NCI-H446 treated with DMSO at 0.1 percent for 48 hours (cell line): ENCODE measurements around the gene PTGER2.

Experiments used
- DNase-seq: peaks from one replicate; lab custom pipeline; 2025; lab: John Stamatoyannopoulos, UW

PTGER2 gene

DNA sequence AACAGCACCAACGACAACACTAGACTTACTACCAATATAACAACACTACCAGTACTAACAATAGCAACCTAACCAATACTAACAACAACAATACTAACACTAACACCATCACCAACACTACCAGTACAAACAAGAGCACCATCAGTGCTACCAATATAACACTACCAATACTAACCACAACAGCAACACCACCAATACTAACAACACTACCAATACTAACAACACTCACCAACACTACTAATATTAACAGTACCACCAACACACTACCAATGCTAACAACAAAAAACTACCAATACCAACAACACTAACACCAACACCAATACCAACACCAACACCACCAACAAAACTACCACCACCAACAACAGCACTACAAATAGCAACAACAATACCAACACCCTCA, 25.1 kb downstream of the PTGER2 start:
- DNase-seq: no peak

DNA sequence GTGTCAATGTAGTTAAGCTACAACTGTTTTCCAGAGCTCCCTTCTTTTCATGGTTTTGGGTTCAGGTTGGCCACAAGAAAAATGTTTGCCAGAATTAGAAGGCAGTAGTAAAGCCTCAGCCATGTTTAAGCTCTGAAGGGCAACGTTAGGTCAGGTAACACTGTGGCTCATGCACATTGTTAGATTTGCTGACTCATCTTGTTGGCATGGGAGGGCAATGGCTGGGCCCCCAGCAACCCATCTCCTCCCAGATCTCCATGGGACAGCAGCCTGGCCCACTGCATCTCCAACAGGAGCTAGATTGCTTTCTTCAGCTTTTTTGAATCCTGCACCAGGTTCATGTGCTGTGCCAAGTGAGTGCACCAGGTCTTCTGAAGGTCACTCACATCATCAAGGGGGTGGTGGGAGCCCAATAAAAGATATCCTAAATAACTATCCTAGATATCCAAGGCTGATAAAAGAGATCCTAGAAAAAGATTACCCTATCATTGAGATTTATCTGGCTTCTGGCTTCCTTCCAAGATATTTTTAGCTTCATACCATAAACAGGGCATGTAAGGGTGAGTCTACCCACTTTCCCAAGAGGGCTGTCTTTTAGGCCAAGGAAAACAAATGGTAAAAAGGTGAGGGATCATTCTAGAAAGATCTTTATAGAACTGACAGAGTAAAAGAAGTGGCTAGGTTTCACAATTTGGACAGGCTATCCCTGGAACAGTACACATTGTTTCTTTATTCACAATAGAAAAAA, 28.9 kb downstream of the PTGER2 start:
- no peak for DNase-seq

GRCh38 chr14:52346778-52347177, 32.7 kb downstream of the PTGER2 start:
- no peak for DNase-seq

- DNase-seq: no peak
Observed at GRCh38 chr14:52348279-52348678, 34.2 kb downstream of the PTGER2 start.

- no peak for DNase-seq
Observed at GRCh38 chr14:52348776-52349175, 34.7 kb downstream of the PTGER2 start.

DNA sequence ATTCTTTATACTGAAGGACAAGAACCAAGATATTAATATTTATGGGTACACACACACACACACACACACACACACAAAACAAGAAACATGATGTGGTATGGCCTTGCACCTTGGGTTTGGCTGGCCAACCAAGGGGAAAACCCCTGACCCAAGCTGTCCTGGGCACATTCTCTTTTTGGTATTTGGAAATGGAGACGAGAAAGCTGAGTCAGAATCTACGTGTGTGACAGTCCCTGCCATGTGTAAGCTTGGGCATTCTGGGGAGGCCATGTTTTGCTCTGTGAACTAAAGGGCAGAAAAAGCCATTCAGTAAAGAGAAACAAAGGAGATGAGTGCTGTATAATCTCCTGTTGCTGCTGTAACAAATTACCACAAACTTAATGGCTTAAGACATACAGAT, 35.6 kb downstream of the PTGER2 start:
- DNase-seq: no peak

DNA sequence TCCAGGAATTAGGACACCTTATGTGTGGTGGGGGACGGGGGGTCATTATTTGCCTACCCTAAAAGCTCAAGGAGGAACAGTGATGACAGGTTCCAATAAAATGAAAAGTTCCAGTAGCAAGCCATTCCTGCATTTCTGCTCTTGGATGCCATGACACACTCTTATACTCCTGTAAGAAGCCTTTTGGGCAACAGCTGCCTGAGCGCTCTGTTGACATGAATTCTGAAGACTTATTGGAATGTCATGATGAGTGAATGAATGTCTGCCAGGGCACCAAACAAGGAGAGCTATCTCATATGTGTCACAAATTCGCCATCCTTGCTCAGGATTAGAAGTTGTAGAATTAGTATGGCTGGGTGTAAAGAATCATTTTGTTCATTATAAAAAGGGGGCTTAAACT, 36.3 kb downstream of the PTGER2 start:
- DNase-seq: no peak

GRCh38 chr14:52351233-52352060, 37.3 kb downstream of the PTGER2 start:
- no peak for DNase-seq

DNA sequence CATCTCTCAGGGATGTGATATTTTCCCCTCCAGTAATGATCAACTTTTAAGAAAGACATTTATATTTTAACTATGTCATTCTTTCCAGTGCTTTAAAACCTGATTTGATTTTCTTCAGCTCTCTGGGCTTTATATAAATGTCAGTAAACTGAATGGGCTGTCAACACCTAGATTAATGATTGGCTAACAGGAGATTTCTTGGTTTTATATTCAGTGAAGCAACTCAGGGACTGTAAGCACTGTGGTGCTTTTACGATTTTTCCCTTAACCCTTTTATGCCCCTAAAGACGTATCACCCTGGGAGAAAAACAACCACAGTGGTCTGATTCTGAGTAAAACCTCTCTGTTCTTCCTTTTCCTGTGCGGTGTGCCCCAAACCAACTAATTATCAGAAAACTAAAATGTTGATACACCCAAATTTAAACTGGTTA, 38.0 kb downstream of the PTGER2 start:
- DNase-seq: no peak

DNA sequence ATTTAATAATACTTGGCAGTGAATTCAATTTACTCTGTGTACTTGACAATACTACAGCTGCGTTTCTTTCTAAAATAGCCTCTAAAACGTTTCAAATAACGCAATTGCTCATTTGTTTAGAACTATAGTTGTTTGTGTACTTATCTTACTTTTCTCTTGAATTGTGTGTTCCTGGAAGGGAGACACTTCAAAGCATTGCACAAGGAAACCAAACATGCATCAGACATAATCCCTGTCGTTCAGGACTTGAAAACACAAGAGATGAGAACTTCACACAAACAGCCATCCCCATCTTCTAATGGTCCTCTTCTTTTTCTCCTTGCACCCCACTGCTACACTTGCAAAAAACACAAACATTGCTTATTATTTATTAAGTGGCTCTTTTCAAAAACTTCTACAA, 38.5 kb downstream of the PTGER2 start:
- no peak for DNase-seq

GRCh38 chr14:52354242-52354641, 40.1 kb downstream of the PTGER2 start:
- no peak for DNase-seq

DNA sequence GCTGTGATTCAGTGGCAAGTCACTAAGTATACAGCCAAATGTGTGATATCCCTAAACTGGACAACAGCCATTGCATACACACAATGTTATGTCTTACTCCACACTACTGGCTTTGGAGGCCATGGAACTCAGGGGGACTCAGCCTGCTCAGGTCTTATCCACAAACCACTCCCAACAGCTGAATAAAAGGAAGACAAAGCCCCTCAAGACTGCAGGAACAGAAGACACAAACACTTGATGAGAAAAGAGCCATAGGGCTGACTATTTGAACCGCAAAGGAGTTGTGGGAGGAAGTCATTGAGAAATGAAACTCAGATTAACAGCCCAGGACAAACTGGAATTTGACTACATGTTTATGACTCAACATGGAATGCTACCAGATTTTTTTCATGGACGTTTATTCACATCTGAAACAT, 40.9 kb downstream of the PTGER2 start:
- DNase-seq: no peak

DNA sequence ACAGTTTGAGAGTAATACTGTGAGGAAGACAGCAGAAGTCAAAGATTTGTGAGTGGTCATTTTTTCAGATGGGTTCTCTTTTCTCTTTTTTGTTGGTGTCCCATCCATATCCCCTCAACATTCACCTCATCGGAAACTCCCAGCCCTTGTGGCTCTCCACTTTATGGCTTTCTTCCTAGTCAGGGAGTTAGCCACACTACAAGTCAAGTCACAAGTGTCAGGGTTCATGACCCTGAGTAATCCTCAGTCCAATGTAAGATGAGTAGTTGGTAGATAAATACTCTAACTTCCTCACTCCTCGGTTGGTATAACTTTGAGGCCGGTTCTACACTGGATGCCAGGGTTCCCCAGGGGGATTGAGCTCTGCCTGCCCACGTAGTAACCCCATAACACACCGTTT, 41.4 kb downstream of the PTGER2 start:
- no peak for DNase-seq

- no peak for DNase-seq
Observed at GRCh38 chr14:52356025-52356424, 41.9 kb downstream of the PTGER2 start.

DNA sequence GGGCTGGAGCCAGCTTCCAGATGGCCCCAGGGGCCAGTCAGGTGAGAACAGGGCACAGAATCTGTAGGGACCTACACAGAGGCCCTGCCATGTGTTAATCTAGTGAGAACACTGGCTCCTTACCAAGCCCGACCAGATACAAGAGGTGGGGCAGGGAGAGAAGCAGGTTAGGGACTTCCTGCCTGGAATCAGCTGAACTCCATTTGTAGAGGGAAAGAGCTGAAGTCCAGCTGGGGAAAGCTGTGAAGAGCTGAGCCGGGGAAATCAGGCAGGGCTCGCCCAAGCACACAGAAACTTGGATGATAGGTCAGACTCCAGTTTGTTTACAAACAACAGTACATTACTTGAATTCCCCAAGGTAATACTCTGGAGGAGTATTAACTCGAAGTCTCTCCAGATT, 46.7 kb downstream of the PTGER2 start:
- DNase-seq: no peak

- DNase-seq: no peak
Observed at GRCh38 chr14:52363041-52363704, 49.1 kb downstream of the PTGER2 start.

- no peak for DNase-seq
Observed at GRCh38 chr14:52363961-52364360, 49.8 kb downstream of the PTGER2 start.

GRCh38 chr14:52365071-52365470, 51.0 kb downstream of the PTGER2 start:
- DNase-seq: no peak

DNA sequence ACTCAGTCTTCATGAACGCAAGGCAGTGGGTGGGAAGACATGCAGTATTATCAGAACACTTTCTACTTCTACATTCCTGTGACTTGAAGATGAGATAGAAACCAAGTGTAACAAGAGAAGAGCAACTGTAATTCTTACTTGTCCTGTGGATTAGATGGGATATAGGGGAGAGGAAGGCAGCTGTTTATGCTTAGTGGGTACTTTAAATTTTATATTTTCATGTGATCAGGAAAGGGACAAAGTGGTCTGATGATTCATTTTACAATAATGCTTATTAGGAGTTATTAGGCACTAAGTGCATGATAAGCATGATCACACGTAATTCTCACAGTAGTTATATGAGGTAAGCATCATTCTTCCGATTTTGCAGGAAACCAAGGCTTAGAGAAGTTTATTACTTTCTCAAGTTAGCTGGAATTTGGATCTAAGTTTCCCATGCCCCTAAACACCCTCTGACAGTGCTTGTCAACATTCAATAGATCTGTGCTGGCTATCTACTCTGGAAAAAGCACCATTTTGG, 52.7 kb downstream of the PTGER2 start:
- no peak for DNase-seq

DNA sequence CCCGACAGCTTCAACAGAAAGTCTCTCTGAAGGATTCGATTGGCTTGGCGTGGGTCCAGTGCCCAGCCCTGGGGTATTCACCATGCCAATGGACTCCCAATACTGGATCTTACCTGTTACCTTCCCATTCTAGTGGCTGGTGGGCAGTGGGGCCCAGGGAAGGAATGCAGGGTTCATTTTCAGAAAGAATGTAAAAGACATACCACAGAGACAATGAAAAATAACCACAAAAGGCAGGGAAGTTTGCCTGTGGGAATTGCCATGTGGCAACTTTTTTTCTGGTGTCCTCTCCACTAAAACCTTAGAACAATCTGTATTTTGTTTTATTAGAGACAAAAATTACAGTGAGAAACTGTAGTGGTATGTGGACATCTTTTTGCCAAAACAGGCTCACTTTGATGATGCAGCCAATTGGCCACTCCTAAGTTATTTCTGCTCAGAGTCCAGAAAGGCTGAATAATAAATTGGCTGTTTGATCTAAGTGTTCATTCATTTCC, 55.2 kb downstream of the PTGER2 start:
- no peak for DNase-seq

DNA sequence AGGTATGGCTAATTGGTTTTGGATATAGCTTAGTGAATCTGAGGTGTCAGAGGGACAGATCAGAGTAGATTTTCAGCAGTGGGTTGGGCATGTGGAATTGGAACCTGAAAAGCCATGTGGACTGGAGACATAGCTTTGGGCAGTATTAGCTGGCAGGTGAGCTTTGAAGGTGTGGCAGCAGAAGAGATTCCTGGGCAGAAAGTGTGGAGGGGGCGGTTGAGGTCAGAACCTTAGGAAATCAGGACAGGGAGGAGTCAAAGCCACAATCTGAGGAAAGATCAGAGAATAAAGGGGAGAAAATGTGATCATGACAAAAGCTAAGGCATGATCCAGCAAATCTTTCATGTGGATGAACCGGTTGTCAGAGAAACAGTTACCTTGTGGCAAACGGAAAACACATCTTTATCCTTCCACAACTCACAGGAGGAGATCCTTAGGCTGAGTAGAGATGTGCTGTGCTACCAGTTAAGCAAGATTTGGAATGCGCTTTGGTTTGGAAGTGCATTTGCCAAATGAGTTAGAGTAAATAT, 56.4 kb downstream of the PTGER2 start:
- no peak for DNase-seq

GRCh38 chr14:52377940-52378339, 63.8 kb downstream of the PTGER2 start:
- no peak for DNase-seq
